HEK293T (cell line): ENCODE data around the gene IQSEC2.

Experiments used
- CTCF ChIA-PET: fragments of 350-600 bp; formaldehyde crosslinking; extraction: SDS; loops from one replicate; lab custom pipeline; 2021; ENCODE audit warnings: antibody characterized with exemption, inconsistent platforms; lab: Yijun Ruan, JAX
- POLR2A ChIA-PET: fragments of 350-600 bp; formaldehyde crosslinking; extraction: SDS; loops from one replicate; lab custom pipeline; 2020; ENCODE audit warnings: antibody characterized with exemption, inconsistent platforms; lab: Yijun Ruan, JAX
- DNase-seq: peaks from one replicate; pipeline ENCODE4 v3.0.0; 2012; ENCODE audit warnings: mixed read lengths; ENCODE audit errors: extremely low spot score
- ARNT ChIP-seq: fragments of 450-650 bp; IDR thresholded peaks from 2 replicates; pipeline ENCODE4 v1.6.1; 2017; ENCODE audit warnings: mild to moderate bottlenecking
- BHLHE40 ChIP-seq: fragments of 450-650 bp; IDR thresholded peaks from 2 replicates; pipeline ENCODE4 v1.6.1; 2016; ENCODE audit warnings: mild to moderate bottlenecking, moderate library complexity, borderline replicate concordance
- CTBP1 ChIP-seq: fragments of 450-650 bp; IDR thresholded peaks from 2 replicates; pipeline ENCODE4 v1.6.1; 2016; ENCODE audit warnings: borderline replicate concordance
- ELF4 ChIP-seq: fragments of 450-650 bp; IDR thresholded peaks from 2 replicates; pipeline ENCODE4 v1.6.1; 2017; ENCODE audit warnings: antibody characterized with exemption
- FOXA1 ChIP-seq: fragments of 450-650 bp; IDR thresholded peaks from 2 replicates; pipeline ENCODE4 v1.6.1; 2016; ENCODE audit warnings: mild to moderate bottlenecking
- FOXK2 ChIP-seq: fragments of 450-650 bp; IDR thresholded peaks from 2 replicates; pipeline ENCODE4 v1.6.1; 2016; ENCODE audit warnings: mild to moderate bottlenecking
- FOXM1 ChIP-seq: fragments of 450-650 bp; IDR thresholded peaks from 2 replicates; pipeline ENCODE4 v1.6.1; 2017; ENCODE audit warnings: mild to moderate bottlenecking, borderline replicate concordance
- HDGF ChIP-seq: fragments of 450-650 bp; IDR thresholded peaks from 2 replicates; pipeline ENCODE4 v1.6.1; 2017; ENCODE audit warnings: antibody characterized with exemption, borderline replicate concordance
- L3MBTL2 ChIP-seq: fragments of 450-650 bp; conservative IDR thresholded peaks from 2 replicates; pipeline ENCODE4 v1.6.1; 2016; ENCODE audit warnings: mild to moderate bottlenecking
- LEF1 ChIP-seq: fragments of 450-650 bp; IDR thresholded peaks from 2 replicates; pipeline ENCODE4 v1.6.1; 2017; ENCODE audit warnings: mild to moderate bottlenecking, borderline replicate concordance
- NFRKB ChIP-seq: fragments of 450-650 bp; IDR thresholded peaks from 2 replicates; pipeline ENCODE4 v1.6.1; 2016; ENCODE audit warnings: mild to moderate bottlenecking, moderate library complexity
- SP1 ChIP-seq: fragments of 450-650 bp; IDR thresholded peaks from 2 replicates; pipeline ENCODE4 v1.6.1; 2017
- SUZ12 ChIP-seq: fragments of 450-650 bp; IDR thresholded peaks from 2 replicates; pipeline ENCODE4 v1.6.1; 2016; ENCODE audit warnings: mild to moderate bottlenecking
- TARDBP ChIP-seq: fragments of 450-650 bp; IDR thresholded peaks from 2 replicates; pipeline ENCODE4 v1.6.1; 2016
- ZNF384 ChIP-seq: fragments of 450-650 bp; IDR thresholded peaks from 2 replicates; pipeline ENCODE4 v1.6.1; 2016
- TF ChIP-seq, protein P1 (sequence below): fragments of 450-650 bp; IDR thresholded peaks from 2 replicates; pipeline ENCODE4 v1.6.1; 2016

IQSEC2 gene

DNA sequence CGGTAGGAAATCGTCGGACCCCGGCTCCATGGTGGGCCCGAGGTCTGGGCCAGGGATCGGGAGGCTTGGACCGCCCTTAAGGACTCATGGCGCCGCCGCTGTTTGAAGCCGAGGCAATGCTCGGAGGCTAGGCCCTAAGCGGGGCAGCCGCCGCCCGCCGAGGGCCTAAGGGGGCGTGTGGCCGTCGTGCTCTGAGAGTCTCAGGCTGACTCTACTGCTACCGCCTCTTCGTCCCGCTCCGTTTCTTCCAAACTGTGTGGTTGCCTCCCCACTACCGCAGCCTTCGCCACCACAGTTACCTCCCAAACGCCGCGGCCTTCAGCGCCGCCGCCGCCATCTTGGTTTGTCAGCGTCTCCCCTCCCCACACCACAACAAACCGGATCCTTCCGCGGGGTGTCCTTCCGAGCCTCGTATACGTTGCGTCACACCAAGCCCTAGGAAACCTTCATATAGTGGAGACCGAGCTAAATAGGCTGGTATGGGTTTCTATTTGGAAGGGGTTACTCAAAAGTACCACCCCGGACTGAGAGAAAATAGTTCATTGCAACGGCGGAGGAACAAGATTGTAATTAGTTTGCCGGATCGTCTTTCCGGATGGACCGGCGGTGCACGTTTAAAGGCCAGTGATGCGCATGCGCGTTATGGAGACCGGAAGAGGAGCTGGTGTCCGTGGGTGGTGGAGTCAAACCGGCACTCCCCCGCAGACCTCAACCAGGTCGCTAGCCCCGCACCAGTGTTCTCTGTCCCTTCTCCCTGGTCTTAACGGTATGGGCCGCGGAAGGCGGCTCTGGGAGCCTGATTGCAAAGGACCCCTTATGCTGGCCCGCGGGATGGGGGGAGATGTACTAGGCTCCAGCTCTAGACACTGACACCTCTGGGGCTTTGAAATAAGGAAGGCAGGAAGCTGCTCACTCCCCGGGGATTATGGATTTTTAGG lies 56.3 kb downstream of the IQSEC2 start, which contains the start of gene KDM5C:
TSS of gene KDM5C (minus strand) at position 348 of the 938 bp plus-strand sequence. CDS start at position 30, 318 bp downstream.
- POLR2A ChIA-PET: interaction anchor here (0.7 to 1.9 kb wide), 26 partner anchors 9 to 198 kb away, joined by 3 to 10 read pairs (median 4); partner anchors contain the start of genes IQSEC2, RIBC1, SMC1A and TSPYL2
- CTCF ChIA-PET: interaction anchor here (0.6 to 0.9 kb wide), 2 partner anchors 19 to 97 kb away, joined by 4 to 5 read pairs; no protein-coding TSS in a partner anchor
- peak; percentile 98 for DNase-seq
- TF ChIP-seq HDGF: no peak
- TF ChIP-seq LEF1: no peak
- TF ChIP-seq, protein P1, sequence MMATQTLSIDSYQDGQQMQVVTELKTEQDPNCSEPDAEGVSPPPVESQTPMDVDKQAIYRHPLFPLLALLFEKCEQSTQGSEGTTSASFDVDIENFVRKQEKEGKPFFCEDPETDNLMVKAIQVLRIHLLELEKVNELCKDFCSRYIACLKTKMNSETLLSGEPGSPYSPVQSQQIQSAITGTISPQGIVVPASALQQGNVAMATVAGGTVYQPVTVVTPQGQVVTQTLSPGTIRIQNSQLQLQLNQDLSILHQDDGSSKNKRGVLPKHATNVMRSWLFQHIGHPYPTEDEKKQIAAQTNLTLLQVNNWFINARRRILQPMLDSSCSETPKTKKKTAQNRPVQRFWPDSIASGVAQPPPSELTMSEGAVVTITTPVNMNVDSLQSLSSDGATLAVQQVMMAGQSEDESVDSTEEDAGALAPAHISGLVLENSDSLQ: no peak
- no peak for TF ChIP-seq TARDBP
- TF ChIP-seq FOXM1: no peak
- peak; percentile 100 for TF ChIP-seq NFRKB
- TF ChIP-seq FOXK2: peak; percentile 68; the same call in 1 of the 2 replicates
- peak; percentile 7; the same call in 1 of the 2 replicates for TF ChIP-seq CTBP1
- TF ChIP-seq SUZ12: no peak
- no peak for TF ChIP-seq ZNF384
- peak; percentile 65 for TF ChIP-seq ELF4
- no peak for TF ChIP-seq FOXA1
- no peak for TF ChIP-seq BHLHE40
- TF ChIP-seq ARNT: no peak
- no peak for TF ChIP-seq SP1
- peak; percentile 45; the same call in 1 of the 2 replicates for TF ChIP-seq L3MBTL2

DNA sequence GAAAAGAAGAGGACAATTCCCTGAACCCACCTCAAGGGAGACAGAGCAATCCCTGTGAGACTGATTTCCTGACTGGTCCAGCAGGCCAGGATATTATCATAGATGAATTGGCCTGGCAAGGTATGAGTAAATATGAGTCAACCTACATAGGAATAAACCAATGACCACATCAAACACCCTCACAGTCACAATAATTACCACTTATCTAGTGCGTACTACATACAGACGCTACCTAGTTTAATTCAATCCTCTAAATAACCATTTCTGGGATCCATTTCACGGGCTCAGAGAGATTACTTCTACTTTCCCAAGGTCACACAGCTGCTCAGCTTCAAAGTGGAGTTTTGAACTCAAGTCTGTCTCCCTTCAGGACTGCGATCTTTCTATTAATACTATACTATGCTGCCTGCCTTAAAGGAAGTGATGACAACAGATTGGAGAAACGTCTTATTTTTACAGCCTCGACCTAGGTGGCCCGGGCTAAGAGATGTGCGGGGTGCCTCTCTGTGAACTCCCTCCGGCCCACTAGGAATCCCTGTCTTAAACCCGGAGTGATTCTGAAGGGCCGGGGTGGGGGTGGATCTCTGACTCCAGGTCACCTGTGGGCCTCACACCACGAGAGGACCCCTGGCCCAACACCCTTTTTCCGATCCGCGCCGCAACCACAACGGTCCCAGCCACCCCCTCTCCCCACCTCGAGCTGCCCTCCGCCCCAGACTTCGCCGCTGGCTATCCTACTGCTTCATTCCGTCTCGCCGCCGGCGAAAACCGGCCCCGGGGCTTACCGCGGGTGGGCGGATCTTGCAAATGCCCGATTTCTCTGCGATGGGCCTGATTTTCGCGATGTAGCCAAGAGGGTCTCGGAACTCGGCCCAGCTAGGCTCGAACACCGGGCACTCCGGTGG lies 57.2 kb downstream of the IQSEC2 start:
- ChIA-PET POLR2A (interaction anchor here (1.1 to 1.9 kb wide), 2 partner anchors 8 to 26 kb away, joined by 4 to 5 read pairs; no protein-coding TSS in a partner anchor), CTCF (no interaction called here)
- peak; percentile 28 for DNase-seq
- TF ChIP-seq BHLHE40 (no peak), FOXA1 (no peak), ARNT (no peak), SP1 (no peak), FOXK2 (no peak), L3MBTL2 (no peak), ZNF384 (no peak), CTBP1 (no peak), SUZ12 (no peak), LEF1 (no peak), TARDBP (no peak), ELF4 (no peak), NFRKB (no peak), FOXM1 (no peak), HDGF (no peak)
- TF ChIP-seq, protein P1: no peak

DNA sequence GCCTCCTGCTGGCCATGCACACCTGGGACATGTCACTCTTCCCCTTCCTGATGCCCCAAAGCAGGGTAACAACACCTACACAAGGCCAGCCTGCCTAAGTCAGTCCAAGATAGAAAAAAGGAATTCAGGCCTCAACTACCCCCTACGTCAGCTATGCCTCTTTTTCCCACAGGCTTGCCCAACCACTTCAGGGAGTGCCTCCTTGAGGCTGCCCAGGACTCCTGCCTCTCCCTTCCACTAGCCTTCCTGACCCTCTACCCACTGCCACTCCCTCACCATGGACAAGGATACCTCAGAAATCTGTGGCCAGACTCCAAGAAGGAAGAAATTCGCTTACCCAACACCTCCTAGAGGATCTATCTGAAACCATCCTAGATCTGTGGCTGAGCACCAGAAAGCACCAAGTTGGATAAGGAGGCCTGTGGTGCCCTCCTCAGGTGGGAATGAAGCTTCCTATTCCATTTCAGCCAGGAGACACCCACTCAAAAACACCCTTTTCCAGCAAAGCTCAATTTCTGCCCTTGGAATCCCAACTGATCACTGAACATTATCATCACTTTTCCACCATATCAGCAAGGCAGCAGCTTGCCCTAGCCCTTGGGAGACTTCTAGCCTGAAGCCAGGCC lies 58.2 kb downstream of the IQSEC2 start:
- TF ChIP-seq, protein P1: no peak
- no peak for TF ChIP-seq CTBP1
- TF ChIP-seq HDGF: no peak
- no peak for TF ChIP-seq TARDBP
- no peak for TF ChIP-seq ARNT
- no peak for TF ChIP-seq FOXK2
- TF ChIP-seq L3MBTL2: no peak
- no peak for TF ChIP-seq FOXM1
- no peak for TF ChIP-seq LEF1
- TF ChIP-seq NFRKB: no peak
- TF ChIP-seq FOXA1: no peak
- TF ChIP-seq BHLHE40: no peak
- no peak for TF ChIP-seq ZNF384
- TF ChIP-seq ELF4: no peak
- no peak for TF ChIP-seq SUZ12
- TF ChIP-seq SP1: no peak
- CTCF ChIA-PET: no interaction called here
- POLR2A ChIA-PET: interaction anchor here (1.9 kb wide), 1 partner anchor 25 kb away, joined by 5 read pairs; no protein-coding TSS in a partner anchor
- DNase-seq: peak; percentile 31
